GM19397 (cell line): Measurements from ENCODE around the gene ACE.

ENCODE experiments used
- ATAC-seq: cut with Tn5 transposase; IDR thresholded peaks from one replicate; pipeline ENCODE4 v1.9.1; 2021; ENCODE audit warnings: mild to moderate bottlenecking, moderate library complexity; ENCODE audit not compliant: unreplicated experiment

Gene ACE

GRCh38 chr17:63490329-63490728, 13.5 kb downstream of the ACE start:
- ATAC-seq, result no peak

- no peak for ATAC-seq
Observed at GRCh38 chr17:63490858-63491400, 14.1 kb downstream of the ACE start.

- no peak for ATAC-seq
Observed at GRCh38 chr17:63491413-63491812, 14.6 kb downstream of the ACE start.

GRCh38 chr17:63491977-63492618, 15.2 kb downstream of the ACE start:
- ATAC-seq, result no peak

GRCh38 chr17:63492940-63493339, 16.1 kb downstream of the ACE start:
- ATAC-seq, result no peak

GRCh38 chr17:63493411-63493810, 16.6 kb downstream of the ACE start:
- no peak for ATAC-seq

- no peak for ATAC-seq
Observed at GRCh38 chr17:63494300-63494928, 17.6 kb downstream of the ACE start.

GRCh38 chr17:63495491-63495890, 18.6 kb downstream of the ACE start:
- ATAC-seq, result no peak

- no peak for ATAC-seq
Observed at GRCh38 chr17:63496177-63496576, 19.3 kb downstream of the ACE start.

GRCh38 chr17:63496663-63497400, 20.0 kb downstream of the ACE start:
- ATAC-seq, result no peak

GRCh38 chr17:63497708-63498483, 21.0 kb downstream of the ACE start:
- no peak for ATAC-seq

- ATAC-seq, result no peak
Observed at GRCh38 chr17:63498626-63499195, 21.9 kb downstream of the ACE start.

GRCh38 chr17:63500543-63501390, 23.9 kb downstream of the ACE start:
- ATAC-seq, result no peak

GRCh38 chr17:63503341-63503705, 26.5 kb downstream of the ACE start:
- no peak for ATAC-seq

- no peak for ATAC-seq
Observed at GRCh38 chr17:63504261-63504660, 27.4 kb downstream of the ACE start.

- ATAC-seq, result no peak
Observed at GRCh38 chr17:63505341-63505740, 28.5 kb downstream of the ACE start.

- no peak for ATAC-seq
Observed at GRCh38 chr17:63506627-63507026, 29.8 kb downstream of the ACE start.

- no peak for ATAC-seq
Observed at GRCh38 chr17:63511331-63511730, 34.5 kb downstream of the ACE start.

- ATAC-seq, result no peak
Observed at GRCh38 chr17:63512388-63512787, 35.5 kb downstream of the ACE start.
